Parathyroid adenoma (tissue), 2 donors: ENCODE results near the gene LDHAL6A.

Source experiments
- H2AFZ ChIP-seq: fragments of 300-600 bp; sonication (generic); one replicate; pipeline ENCODE4 v1.7.0; 2017; ENCODE audit warnings: antibody characterized with exemption, mild to moderate bottlenecking
- H3K27ac ChIP-seq: fragments of 300-600 bp; sonication (generic); one replicate; pipeline ENCODE4 v1.7.0; 2017
- H3K27me3 ChIP-seq: fragments of 300-600 bp; sonication (generic); one replicate; pipeline ENCODE4 v1.7.0; 2017; ENCODE audit warnings: low read length; ENCODE audit not compliant: control insufficient read depth, insufficient read depth
- H3K36me3 ChIP-seq: fragments of 300-600 bp; sonication (generic); one replicate; pipeline ENCODE4 v1.7.0; 2017; ENCODE audit warnings: low read length; ENCODE audit not compliant: control insufficient read depth, insufficient read depth
- H3K4me1 ChIP-seq: fragments of 300-600 bp; sonication (generic); one replicate; pipeline ENCODE4 v1.7.0; 2017; ENCODE audit warnings: control low read depth
- H3K4me2 ChIP-seq: fragments of 300-600 bp; sonication (generic); one replicate; pipeline ENCODE4 v1.7.0; 2017; ENCODE audit warnings: low read length
- H3K4me3 ChIP-seq: fragments of 300-600 bp; sonication (generic); one replicate; pipeline ENCODE4 v1.7.0; 2017; ENCODE audit warnings: low read depth, low read length
- H3K79me2 ChIP-seq: fragments of 300-600 bp; sonication (generic); one replicate; pipeline ENCODE4 v1.7.0; 2017; ENCODE audit warnings: control low read depth
- H3K9ac ChIP-seq: fragments of 300-600 bp; sonication (generic); one replicate; pipeline ENCODE4 v1.7.0; 2017; ENCODE audit warnings: mild to moderate bottlenecking
- H3K9me3 ChIP-seq: fragments of 300-600 bp; sonication (generic); one replicate; pipeline ENCODE4 v1.7.0; 2017; ENCODE audit warnings: low read length; ENCODE audit not compliant: control insufficient read depth
- CTCF ChIP-seq: fragments of 300-600 bp; sonication (generic); IDR thresholded peaks from one replicate; pipeline ENCODE4 v1.7.0; 2017; ENCODE audit warnings: antibody characterized with exemption, mild to moderate bottlenecking
- donor health status: primary hyperparathyroidism.

The LDHAL6A gene

DNA sequence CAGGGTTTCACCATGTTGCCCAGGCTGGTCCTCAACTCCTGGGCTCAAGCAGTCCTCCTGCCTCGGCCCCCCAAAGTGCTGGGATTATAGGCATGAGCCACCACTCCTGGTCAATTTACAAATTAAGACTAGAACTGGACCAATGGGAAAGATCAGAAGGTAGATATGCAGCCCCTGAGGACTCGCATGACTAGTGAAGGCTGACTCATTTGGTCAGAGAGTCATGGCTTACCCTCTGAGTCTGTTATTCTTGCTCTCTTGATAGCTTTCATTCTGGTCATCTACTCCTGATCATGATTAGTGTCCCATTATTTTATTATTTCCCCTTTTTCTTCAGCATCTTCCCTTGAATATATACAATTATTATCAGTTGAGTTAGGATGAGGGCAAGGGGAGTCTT is 2.7 kb upstream of the LDHAL6A start:
- Histone ChIP-seq H2AFZ (no peak overlapping the region), H3K79me2 (no peaks in the 10 kb centered on the region), H3K4me2 (no peak overlapping the region), H3K4me1 (no peaks in the 10 kb centered on the region), H3K27me3 (no peaks in the 10 kb centered on the region), H3K9ac (no peak overlapping the region), H3K27ac (no peak overlapping the region), H3K9me3 (no peaks in the 10 kb centered on the region), H3K36me3 (no peaks in the 10 kb centered on the region), H3K4me3 (no peak overlapping the region)
- TF ChIP-seq CTCF: no peak

DNA sequence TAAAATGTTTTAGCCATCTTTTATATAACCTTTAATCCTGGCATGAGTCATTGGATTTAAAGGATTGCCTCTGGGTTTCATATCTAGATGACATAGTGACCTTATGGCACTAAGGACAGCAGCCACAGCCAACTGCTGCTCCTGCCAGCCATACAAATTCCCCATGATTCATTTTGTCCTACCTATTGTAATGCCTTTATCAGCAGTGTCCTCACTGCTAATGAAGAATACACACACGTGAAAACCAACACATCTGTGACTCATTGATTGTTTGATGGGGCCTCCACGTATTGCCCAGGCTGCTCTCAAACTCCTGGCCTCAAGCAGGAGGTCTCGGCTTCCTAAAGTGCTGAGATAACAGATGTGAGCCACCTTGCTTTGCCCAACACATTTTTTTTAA is 1.8 kb downstream of the LDHAL6A start:
- TF ChIP-seq CTCF: no peak

DNA sequence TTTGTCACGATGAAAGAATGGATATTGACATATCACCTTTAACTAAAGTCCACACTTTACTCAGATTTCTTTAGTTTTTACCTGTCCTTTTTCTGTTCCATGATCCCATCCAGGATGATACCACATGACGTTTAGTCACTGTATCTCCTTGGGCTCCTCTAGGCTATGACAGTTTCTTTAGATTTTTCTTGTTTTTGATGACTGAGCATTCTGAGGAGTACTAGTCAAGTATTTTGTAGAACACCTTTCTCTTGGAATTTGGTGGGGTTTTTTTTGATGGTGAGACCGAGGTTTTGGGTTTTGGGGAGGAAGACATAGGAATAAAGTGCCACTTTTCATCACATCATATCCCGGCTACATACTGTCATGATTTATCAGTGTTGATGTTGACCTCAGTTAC is 4.0 kb downstream of the LDHAL6A start:
- no peak overlapping the region for H3K4me2 ChIP-seq
- no peak overlapping the region for H3K4me3 ChIP-seq
- no peaks in the 10 kb centered on the region for H3K4me1 ChIP-seq
- H2AFZ ChIP-seq: no peak overlapping the region
- H3K36me3 ChIP-seq: no peaks in the 10 kb centered on the region
- no peak for TF ChIP-seq CTCF
- H3K27ac ChIP-seq: no peak overlapping the region
- H3K27me3 ChIP-seq: no peaks in the 10 kb centered on the region
- no peak overlapping the region for H3K9ac ChIP-seq
- no peaks in the 10 kb centered on the region for H3K9me3 ChIP-seq
- no peaks in the 10 kb centered on the region for H3K79me2 ChIP-seq

More for the DNA sequence above, 1.8 kb downstream of the LDHAL6A start:
- H3K9ac ChIP-seq: no peak overlapping the region
- H3K4me1 ChIP-seq: no peaks in the 10 kb centered on the region
- H3K79me2 ChIP-seq: no peaks in the 10 kb centered on the region
- no peak overlapping the region for H2AFZ ChIP-seq
- H3K27me3 ChIP-seq: no peaks in the 10 kb centered on the region
- H3K4me3 ChIP-seq: no peak overlapping the region
- H3K27ac ChIP-seq: no peak overlapping the region
- H3K36me3 ChIP-seq: no peaks in the 10 kb centered on the region
- no peaks in the 10 kb centered on the region for H3K9me3 ChIP-seq
- no peak overlapping the region for H3K4me2 ChIP-seq

- Histone ChIP-seq H3K27me3 (no peaks in the 10 kb centered on the region), H3K4me1 (no peaks in the 10 kb centered on the region), H2AFZ (no peak overlapping the region), H3K9ac (no peak overlapping the region), H3K79me2 (no peaks in the 10 kb centered on the region), H3K27ac (no peak overlapping the region), H3K4me2 (no peak overlapping the region), H3K4me3 (no peak overlapping the region), H3K36me3 (no peaks in the 10 kb centered on the region), H3K9me3 (no peaks in the 10 kb centered on the region)
- TF ChIP-seq CTCF: no peak
Measured at GRCh38 chr11:18461909-18462308, 6.3 kb downstream of the LDHAL6A start.

GRCh38 chr11:18463439-18463838 is 7.8 kb downstream of the LDHAL6A start:
- Histone ChIP-seq H3K36me3 (no peaks in the 10 kb centered on the region), H3K4me1 (no peaks in the 10 kb centered on the region), H3K4me2 (no peak overlapping the region), H3K27ac (no peak overlapping the region), H3K27me3 (no peaks in the 10 kb centered on the region), H3K9ac (no peak overlapping the region), H3K4me3 (no peak overlapping the region), H3K79me2 (no peaks in the 10 kb centered on the region), H3K9me3 (no peaks in the 10 kb centered on the region), H2AFZ (no peak overlapping the region)
- TF ChIP-seq CTCF: no peak
